SK-N-SH treated with all-trans-retinoic acid at 6 μM for 48 hours (cell line): ENCODE data around the gene LGR4.

Source experiments
- ARNTL ChIP-seq: fragments of 450-650 bp; formaldehyde crosslinking; IDR thresholded peaks from 2 replicates; pipeline ENCODE4 v1.5.0; 2020; ENCODE audit warnings: low read depth, mild to moderate bottlenecking, moderate library complexity, borderline replicate concordance
- RARB ChIP-seq: fragments of 250-450 bp; sonication (Bioruptor Pico); IDR thresholded peaks from 2 replicates; pipeline ENCODE4 v1.8.0; 2021; ENCODE audit warnings: mild to moderate bottlenecking, moderate library complexity
- TSHZ2 ChIP-seq: fragments of 250-450 bp; sonication (Bioruptor Pico); IDR thresholded peaks from 2 replicates; pipeline ENCODE4 v1.5.0; 2020; ENCODE audit warnings: mild to moderate bottlenecking, moderate library complexity

GRCh38 chr11:27520226-27520625 lies 47.6 kb upstream of the LGR4 start:
- TF ChIP-seq ARNTL (CRISPR knock-in tag) (no peak), RARB (CRISPR knock-in tag) (no peak), TSHZ2 (no peak)
